ENCODE measurements around the gene STX10.

Gene STX10

GRCh38 chr19:13118424-13119193 is 31.6 kb downstream of the STX10 start:
- Mint-ChIP-seq H3K27ac (peak overlapping the region; percentile 31 to 91 (median 86)), H3K9me3 (no peaks in the 10 kb centered on the region), H3K4me1 (peaks cover 35% of the 10 kb centered on the region), H3K36me3 (ENCODE audit: low read depth) (peaks cover 5% of the 10 kb centered on the region), H3K4me3 (peak overlapping the region; percentile 90 to 95 (median 94)), H3K27me3 (ENCODE audit: low read depth) (peaks cover 4% of the 10 kb centered on the region)
- no peak for TF ChIP-seq CTCF (IDR thresholded peaks at IDR 0.05; ENCODE audit: unreplicated experiment in 3 of 3)

- peaks cover 35% of the 10 kb centered on the region for H3K4me1 Mint-ChIP-seq
Observed at GRCh38 chr19:13117772-13118423, 32.3 kb downstream of the STX10 start, which contains the start of gene NACC1. Gene NACC1 (plus strand): TSS chr19:13118264. CDS start chr19:13135208, 16,944 bp downstream.

GRCh38 chr19:13117176-13117771 is 32.9 kb downstream of the STX10 start:
- H3K9me3 Mint-ChIP-seq: no peaks in the 10 kb centered on the region
- H3K36me3 Mint-ChIP-seq (ENCODE audit: low read depth): peaks cover 8% of the 10 kb centered on the region
- H3K27me3 Mint-ChIP-seq (ENCODE audit: low read depth): peaks cover 4% of the 10 kb centered on the region
- H3K4me3 Mint-ChIP-seq: peak overlapping the region; percentile 85 to 97 (median 92)
- H3K4me1 Mint-ChIP-seq: peaks cover 35% of the 10 kb centered on the region
- no peak for TF ChIP-seq CTCF (IDR thresholded peaks at IDR 0.05; ENCODE audit: unreplicated experiment in 3 of 3)
- peak overlapping the region; percentile 73 to 91 (median 86) for H3K27ac Mint-ChIP-seq

More at GRCh38 chr19:13117772-13118423, 32.3 kb downstream of the STX10 start, which contains the start of gene NACC1:
- no peaks in the 10 kb centered on the region for H3K9me3 Mint-ChIP-seq
- H3K4me3 Mint-ChIP-seq: peak within 1 kb of the TSS; percentile 94 to 97 (median 95)
- H3K27ac Mint-ChIP-seq: peak within 1 kb of the TSS; percentile 73 to 91 (median 91)
- H3K36me3 Mint-ChIP-seq (ENCODE audit: low read depth): peaks cover 5% of the 10 kb centered on the region
- TF ChIP-seq CTCF (IDR thresholded peaks at IDR 0.05; ENCODE audit: unreplicated experiment in 3 of 3): no peak
- H3K27me3 Mint-ChIP-seq (ENCODE audit: low read depth): peaks cover 4% of the 10 kb centered on the region

GRCh38 chr19:13116282-13117175 is 33.6 kb downstream of the STX10 start, which contains the start of gene TRMT1:
Gene TRMT1 (minus strand): TSS chr19:13116740. CDS start chr19:13116399, 341 bp downstream.
- peaks cover 4% of the 10 kb centered on the region for H3K27me3 Mint-ChIP-seq (ENCODE audit: low read depth)

More at GRCh38 chr19:13116282-13117175, 33.6 kb downstream of the STX10 start, which contains the start of gene TRMT1:
- Mint-ChIP-seq H3K4me3 (peak within 1 kb of the TSS; percentile 85 to 97 (median 92)), H3K36me3 (ENCODE audit: low read depth) (peaks cover 3% of the 10 kb centered on the region), H3K9me3 (no peaks in the 10 kb centered on the region), H3K27ac (peak within 1 kb of the TSS; percentile 73 to 91 (median 86)), H3K4me1 (peaks cover 30% of the 10 kb centered on the region)
- no peak for TF ChIP-seq CTCF (IDR thresholded peaks at IDR 0.05; ENCODE audit: unreplicated experiment in 3 of 3)
